ENCODE measurements around the gene NUTM2G.
"Not testable (repeated sequence)": the region's sequence is repeated elsewhere in the genome, so short reads cannot be mapped to it uniquely, and the experiment has no call there.

The NUTM2G gene, protein sequence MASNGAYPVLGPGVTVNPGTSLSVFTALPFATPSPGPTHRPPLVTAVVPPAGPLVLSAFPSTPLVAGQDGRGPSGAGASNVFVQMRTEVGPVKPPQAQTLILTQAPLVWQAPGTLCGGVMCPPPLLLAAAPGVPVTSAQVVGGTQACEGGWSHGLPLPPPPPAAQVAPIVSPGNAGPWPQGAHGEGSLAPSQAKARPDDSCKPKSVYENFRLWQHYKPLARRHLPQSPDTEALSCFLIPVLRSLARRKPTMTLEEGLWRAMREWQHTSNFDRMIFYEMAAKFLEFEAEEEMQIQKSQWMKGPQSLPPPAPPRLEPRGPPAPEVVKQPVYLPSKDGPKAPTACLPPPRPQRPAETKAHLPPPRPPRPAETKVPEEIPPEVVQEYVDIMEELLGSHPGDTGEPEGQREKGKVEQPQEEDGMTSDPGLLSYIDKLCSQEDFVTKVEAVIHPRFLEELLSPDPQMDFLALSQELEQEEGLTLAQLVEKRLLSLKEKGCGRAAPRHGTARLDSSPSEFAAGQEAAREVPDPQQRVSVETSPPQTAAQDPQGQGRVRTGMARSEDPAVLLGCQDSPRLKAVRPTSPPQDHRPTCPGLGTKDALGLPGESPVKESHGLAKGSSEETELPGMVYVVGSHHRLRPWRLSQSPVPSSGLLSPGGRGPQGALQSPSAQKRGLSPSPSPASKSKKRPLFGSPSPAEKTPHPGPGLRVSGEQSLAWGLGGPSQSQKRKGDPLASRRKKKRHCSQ

DNA sequence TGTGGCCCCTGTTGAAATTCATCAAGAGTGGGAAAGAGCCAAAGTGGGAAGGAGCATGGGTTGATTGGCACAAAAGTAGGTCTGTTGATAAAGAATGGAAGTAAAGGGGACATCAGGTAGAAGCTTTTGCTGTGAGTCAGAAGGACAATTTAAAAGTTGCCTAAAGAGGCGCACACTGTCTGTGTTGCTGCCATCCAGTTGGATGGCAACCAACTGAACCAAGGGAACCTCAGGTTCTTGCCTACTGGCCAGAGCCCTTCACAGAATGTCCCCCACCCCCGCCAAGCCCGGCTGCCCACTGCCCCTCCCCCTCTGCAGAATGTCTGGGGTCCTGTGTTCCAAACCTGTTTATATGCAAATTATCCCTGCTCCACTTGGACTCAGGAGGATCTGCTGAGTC, at the start of gene NUTM2G:
TSS of gene NUTM2G (plus strand) at position 301 of the 400 bp plus-strand sequence. CDS start 182 bp downstream, outside the sequence.
- DNase-seq, result not testable (repeated sequence)

DNA sequence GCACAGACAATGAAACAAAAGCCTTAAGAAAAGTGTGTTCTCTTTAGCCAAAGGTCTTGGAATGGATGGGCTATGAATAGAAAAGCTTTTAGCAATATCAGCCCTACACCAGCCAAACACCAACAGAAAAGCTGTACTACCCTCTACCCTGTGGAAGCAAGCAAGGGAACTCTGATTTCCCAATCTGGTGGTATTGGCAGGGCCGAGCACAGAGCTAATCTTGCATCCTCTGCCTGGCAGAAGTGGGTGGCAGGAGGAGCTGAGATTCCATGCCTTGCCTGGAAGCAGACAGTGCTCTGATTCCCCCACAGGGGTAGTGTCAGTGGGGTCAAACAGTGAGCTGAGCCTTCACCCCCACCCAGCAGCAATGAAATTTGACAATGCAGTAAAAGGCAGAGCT, 44.7 kb upstream of the NUTM2G start:
- DNase-seq, result no peak

DNA sequence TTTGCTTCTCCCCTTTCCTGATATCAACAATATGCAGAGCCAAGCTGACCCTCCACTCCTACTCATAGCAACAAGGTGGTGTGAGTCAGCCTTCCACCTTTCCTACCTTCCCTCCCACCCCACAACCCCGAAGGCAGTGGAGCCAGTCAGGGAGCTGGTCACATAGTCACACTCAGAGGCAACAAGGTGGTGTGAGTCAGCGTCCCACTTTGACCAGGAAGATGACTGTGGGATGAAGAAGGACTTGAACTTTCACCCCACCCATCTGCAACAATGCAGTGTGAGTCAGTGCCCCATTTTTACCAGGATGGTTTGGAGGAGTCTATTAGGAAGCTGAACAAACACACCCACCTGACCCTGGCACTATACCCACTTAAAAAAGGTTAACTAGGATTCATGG, 44.2 kb upstream of the NUTM2G start:
- DNase-seq, result no peak

DNA sequence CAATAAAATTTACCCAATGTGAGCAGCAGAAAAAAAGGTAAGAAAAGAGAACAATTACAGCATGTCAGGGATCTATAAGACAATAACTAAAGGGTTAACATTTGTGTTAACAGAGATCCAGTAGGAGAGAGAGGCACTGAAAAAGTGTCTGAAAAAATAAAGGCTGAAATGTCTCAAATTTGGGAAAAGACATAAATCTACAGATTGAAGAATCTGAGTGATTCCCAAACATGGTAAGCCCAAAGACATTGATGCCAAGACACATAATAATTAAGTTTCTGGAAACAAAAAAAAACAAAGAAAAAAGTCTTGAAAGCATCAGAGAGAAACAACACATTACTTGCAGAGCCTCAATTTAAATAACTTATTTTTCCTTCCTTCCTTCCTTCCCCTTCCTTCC, 43.2 kb upstream of the NUTM2G start:
- DNase-seq, result no peak

DNA sequence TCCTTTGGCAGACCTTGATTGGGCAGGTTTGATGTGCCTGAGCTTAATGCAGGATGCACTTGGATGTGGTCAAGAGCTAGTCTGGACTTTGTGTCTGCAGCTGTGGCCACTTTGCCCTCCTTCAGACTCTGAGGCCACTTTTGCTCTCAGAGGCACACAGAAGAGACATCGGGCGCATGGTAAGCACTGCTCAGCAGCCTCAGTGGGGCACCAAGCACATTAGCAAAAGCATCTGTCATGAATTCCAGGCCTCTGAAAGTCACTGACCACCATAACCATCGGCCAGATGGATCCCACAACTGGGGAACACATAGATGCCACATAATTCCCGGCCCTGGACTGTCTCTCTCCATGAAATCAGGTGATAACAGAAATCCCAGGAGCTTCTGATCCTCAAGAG, 40.1 kb upstream of the NUTM2G start:
- DNase-seq, result no peak

DNA sequence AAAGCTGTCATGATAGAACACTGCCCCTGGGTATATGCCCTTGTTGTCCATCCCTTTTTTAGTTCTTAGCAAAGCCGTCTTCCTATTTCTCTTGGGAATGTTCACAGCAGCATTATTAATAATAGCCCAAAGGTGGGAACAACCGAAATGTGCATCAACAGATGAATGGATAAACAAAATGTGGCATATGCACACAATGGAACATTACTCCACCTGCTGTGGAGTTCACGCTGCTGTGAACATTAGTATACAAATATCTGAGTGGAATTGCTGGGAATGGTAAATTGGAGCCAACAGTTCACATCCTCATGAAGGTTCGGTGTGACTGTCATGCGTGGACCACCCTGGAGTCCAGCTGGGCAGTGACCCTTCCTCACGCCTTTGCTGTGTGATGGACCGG, 36.5 kb upstream of the NUTM2G start:
- DNase-seq, result no peak

DNA sequence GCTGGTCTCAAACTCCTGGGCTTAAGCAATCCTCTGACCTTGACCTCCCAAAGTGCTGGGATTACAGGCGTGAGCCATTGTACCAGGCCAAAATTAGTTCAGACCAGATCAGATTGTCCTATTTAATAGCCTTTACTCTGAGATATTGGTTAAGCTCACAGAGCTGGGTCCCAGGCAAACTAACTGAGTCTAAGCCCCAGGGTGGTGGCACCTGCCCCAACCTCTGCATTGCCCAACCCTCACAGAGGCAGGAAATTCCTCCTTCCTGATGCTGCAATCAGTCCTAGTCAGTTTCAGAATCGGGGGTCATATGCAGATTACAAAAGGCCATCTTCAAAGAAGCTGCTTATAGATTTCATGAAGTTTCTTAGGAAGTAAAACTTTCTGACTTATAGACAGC, 28.6 kb upstream of the NUTM2G start:
- not testable (repeated sequence) for DNase-seq

DNA sequence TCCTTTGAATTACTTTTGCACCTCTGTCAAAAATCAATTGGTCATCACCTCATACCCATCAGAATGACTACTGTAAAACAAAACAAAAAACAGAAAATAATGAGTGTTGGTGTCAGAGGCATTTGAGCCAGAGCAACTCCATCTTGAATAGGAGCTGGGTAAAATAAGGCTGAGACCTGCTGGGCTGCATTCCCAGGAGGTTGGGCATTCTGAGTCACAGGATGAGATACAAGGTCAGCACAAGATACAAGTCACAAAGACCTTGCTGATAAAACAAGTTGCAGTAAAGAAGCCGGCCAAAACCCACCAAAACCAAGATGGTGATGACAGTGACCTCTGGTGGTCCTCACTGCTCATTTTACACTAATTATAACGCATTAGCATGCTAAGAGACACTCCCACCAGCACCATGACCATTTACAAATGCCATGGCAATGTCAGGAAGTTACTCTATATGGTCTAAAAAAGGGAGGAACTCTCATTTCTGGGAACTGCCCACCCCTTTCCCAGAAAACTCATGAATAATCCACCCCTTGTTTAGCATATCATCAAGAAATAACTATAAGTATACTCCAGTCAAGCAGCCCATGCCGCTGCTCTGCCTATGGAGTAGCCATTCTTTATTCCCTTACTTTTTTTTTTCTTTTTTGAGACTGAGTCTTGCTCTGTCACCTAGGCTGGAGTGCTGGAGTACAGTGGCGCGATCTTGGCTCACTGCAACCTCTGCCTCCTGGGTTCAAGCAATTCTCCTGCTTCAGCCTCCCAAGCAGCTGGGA, 23.5 kb upstream of the NUTM2G start:
- DNase-seq, result not testable (repeated sequence)

DNA sequence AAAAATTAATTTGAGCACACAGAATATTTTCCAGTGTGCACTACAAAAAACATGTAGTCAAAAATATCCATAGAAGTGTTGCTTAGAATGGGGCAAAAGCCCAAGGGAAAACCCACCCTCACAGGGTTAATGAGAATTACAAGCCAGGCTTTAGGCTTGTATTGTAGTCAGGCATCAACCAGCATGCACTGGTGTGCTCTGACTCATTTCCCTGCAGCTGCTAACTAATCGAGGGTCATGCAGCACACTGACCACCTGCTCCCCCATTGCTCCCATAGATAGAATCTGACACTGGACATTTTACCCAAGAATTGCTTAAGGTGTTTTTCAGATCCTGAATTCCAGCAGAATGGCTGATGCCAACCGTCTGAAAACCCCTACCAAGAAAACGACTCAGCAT, 20.2 kb upstream of the NUTM2G start:
- DNase-seq, result not testable (repeated sequence)

DNA sequence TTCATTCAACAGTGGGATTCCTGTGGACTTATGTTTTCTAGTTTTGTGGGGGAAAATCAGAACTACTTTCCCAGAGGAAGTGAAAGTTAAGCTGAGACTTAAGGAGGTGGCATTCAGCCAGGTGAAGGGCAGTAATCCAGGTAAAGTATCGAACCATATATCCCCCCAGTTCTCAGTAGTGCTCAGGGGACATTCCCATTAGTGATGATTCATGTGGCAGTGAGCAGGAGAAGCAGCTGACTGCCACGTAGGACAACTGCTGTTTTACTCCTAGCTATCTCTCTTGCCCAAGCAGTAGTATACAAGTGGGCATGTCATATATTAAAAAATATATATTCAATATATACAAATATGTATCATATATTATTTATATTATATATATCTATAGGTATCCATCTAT, 13.1 kb upstream of the NUTM2G start:
- not testable (repeated sequence) for DNase-seq

DNA sequence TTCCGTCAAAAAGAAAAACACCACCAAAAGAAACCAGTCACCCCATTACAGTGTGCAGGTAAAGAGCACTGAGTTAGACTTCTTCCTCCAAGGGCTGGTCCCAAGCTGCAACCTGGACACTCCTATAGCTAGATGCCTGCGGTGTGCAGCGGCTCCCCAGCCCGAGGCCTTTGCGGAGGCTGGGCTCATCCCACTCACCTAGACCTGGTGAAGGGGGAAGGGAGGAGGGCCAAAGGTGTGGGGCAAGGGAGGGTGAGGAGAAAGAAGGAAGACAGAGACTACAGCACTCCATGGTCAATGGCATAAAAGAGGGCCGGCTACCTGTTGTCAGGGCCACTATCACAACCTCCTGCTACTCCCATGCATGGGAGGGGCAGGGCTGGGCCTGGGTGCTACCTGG, 12.1 kb upstream of the NUTM2G start:
- not testable (repeated sequence) for DNase-seq

DNA sequence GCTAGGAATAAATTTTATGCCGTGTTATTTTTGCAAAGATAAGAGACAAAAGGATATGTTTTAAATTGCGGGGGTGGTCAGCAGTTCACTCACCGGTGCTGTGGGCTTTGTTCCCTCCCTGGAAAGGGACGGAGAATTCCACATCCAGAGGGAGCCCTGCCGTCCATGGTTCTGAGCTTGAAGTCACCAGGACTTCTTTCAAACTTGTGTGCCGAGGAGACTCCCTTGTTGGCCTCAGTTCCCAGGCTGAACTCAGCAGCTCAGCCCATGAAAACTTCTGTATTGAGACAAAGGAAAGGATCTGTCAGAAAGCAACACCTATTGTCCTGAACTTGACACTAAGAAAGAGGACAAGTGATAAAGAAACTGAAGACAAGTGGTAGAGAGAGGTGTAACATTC, 10.1 kb upstream of the NUTM2G start:
- not testable (repeated sequence) for DNase-seq

DNA sequence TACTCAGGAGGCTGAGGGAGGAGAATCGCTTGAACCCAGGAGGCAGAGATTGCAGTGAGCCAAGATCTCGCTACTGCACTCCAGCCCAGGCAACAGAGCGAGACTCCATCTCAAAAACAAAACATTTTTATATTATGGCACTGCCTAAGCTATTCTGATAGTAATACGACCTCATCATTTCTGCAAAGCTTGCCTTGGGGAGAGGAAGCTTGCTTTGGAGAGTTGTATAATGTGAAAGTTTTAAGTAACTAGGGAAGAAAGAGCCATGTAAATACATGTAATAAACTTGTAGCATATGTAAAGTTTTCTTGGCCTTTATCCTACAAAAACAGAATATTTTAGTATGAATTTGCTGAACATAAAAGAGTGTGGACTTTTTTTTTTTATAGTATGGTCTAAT, 7.8 kb upstream of the NUTM2G start:
- DNase-seq, result not testable (repeated sequence)

DNA sequence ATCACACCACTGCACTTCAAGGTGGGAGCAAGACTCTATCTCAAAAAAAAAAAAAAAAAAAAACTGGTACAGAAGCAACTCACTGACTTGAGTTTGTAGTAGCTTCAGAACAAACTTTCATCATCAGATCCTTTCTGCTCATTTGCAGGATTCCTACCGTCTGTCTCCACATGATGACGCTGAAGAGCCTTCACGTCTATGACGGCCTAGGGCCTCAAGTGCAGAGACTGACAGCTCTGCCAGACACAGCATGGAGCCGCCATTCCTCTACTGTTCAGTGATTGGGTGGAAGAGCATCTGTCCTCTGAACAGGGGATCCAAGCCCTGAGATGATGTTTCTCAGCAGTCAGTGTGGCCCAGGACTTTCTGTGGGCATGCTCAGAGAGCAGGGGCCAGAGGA, 3.1 kb upstream of the NUTM2G start:
- not testable (repeated sequence) for DNase-seq

DNA sequence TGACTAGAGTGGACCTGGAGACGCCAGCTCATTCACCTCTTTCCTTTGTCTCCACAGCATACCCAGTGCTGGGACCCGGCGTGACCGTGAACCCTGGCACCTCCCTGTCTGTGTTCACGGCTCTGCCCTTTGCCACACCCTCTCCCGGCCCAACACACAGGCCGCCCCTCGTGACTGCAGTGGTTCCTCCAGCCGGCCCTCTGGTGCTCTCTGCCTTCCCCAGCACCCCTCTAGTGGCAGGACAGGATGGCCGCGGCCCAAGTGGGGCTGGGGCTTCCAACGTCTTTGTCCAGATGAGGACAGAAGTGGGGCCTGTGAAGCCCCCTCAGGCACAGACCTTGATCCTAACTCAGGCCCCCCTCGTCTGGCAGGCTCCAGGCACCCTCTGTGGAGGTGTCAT, 3.0 kb downstream of the NUTM2G start:
- not testable (repeated sequence) for DNase-seq

DNA sequence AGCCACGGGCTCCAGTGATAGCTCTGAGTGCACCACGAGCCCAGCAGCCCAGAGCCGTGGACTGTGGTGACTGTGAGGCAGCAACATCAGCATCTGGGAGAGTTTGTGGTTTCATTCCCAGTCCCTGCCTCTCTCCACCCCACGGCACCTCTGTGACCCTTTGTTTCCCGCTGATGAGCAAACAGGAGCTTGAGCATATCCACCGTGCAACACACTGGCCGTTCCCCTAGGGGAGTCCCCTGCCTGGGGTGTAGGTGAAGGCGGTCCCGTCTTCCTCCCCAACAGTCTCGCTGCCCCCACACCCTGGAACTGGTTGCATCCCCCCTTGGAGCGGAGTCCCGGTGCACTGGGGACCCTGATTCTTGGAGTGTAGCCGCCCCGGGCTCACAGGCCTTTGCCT, 5.5 kb downstream of the NUTM2G start:
- not testable (repeated sequence) for DNase-seq

DNA sequence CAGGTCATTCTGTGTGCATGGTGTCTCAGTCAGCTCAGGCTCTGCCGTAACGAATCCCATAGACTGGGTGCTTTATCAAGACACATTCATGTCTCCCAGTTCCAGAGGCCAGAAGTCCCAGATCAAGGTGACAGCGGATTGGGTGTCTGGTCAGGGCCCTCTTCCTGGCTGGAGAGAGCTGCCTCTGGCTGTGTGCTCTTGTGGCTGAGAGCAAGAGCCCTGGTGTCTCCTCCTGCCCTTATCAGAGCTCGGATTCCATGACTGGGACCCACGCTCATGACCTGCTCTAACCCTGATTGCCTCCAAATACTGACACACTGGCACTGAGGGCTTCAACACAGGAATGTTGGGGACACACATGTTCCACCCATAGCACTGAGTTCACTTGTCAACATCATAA, 6.1 kb downstream of the NUTM2G start:
- not testable (repeated sequence) for DNase-seq

DNA sequence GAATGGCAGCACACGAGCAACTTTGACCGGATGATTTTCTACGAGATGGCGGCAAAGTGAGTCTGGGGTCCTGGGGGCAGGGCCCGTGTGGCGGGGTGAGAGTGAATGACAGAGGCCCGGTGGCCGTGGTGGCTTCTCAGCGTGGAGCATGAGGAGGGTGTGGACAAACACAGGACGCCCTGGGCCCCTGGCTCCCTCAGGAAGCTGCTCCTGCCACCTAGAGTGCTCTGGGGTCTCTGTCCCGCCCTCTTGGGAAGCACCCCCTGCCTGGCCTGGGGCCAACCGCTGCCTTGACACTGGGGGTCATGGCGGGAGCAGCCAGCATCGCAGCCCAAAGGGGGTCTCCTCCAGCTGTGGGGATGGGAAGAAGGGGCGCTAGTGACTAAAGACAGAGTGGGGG, 6.8 kb downstream of the NUTM2G start:
- DNase-seq, result not testable (repeated sequence)

DNA sequence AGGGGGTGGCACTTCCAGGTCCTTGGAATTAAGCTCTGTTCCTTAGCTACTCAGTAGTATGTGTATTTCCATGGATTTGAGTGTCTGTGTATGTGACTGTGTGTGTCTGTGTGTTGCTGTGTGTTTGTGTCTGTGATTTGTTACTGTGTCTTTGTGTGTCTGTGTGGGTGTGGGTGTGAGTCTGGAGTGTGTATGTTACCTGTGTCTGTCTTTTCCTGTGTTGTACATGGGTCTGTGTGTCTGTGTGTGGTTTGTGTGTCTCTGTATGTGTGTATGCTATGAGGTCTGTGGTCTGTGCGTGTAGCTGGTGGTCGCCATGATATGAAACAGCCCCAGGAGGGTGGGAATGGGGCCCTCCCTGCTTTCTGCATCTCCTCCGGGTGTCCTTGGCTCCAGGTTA, 8.8 kb downstream of the NUTM2G start:
- not testable (repeated sequence) for DNase-seq

DNA sequence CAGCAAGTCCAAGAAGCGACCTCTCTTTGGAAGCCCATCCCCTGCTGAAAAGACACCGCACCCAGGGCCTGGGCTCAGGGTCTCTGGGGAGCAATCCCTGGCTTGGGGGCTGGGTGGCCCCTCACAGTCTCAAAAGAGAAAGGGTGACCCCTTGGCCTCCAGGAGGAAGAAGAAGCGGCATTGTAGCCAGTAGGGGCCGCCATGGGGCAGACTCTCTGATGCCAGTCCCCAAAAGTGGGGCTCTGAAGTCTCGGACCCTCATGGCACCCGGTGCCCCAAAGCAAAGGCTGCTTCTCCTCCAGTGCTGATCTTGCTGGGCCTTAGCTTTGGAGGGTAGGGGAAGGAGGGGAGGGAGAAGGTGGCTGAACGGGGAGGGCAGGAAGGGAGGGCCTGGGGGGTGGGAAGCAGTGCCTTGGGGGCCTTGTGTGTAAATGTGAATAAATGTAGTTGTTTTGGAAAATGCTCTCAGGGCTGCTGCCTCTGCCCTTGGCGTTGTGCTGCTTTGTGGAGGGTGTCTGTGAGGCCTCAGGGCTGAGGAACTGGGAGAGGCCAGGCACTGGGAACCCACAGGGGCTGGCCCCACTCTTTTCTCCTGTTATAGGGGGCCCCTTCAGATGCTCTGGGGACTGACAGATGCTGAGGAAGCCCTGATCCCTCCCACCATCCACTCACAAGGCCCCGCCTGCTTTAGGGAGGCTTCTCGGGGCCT, 10.5 kb downstream of the NUTM2G start:
- not testable (repeated sequence) for DNase-seq

DNA sequence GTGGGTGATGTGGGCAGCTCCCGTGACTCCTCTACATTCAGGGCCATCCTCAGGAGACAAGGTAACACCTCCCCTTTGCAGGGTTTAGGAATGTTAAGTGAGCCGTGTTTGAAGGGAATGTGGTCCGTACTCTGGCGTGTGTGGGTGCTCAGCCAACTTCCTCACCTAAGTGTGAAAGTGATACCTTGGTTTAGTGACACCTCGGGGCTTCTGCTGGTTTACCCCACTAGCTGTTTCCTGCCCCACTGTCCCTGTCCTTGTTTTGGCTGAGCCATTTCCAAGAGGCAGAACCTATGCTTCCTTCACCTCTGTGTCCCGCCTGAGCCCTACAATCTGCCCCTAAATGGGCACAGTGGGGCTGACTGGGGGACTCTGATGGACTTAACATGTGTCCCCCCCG, 12.3 kb downstream of the NUTM2G start:
- DNase-seq, result not testable (repeated sequence)

DNA sequence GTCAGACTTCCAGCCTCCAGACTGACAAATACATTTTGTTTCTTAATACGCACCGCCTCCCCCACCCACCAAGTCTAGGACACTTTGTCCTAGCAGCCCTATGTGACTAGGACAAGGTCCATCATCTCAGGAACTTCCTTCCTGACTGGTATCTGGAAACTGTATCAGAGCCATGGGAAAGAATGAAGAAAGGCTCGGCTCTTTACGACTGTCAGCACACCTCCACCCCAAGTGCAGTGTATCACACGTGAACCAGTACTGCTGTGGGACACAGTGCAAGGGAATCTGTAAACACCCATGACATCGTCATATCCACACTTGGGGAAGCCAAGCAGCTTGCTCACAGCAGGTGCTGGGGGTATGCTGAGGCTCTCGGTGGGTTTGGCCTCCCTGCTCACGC, 13.0 kb downstream of the NUTM2G start:
- DNase-seq, result not testable (repeated sequence)

DNA sequence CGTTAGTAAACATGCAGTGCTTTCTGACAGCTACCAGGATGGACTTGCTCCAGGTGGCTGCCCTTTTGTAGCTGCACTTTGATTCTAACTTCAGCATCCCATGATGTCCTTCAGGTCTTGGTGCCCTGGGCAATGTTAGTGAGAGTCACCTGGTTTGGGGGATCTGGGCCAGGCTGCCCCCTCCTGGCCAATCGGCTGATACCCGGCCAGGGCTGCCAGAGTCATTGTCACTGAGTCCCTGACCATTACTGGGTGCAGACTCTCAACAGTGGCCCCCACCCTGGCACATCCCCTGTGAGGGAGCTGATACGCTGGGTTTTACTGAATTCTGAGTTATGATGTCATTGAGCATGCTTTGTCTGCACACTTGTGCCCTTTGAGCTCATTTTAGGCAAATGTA, 13.5 kb downstream of the NUTM2G start:
- DNase-seq, result not testable (repeated sequence)

Measured in activated gamma-delta T cell treated with Interleukin-2 at 50 U/mL for 16 hours (primary cell).